ENCODE measurements around the gene ASRGL1. TPM values are rescaled to one million over a fixed set of nuclear protein-coding genes. Genes with fewer than 3 reads are reported as not detected.

ASRGL1 gene
- total RNA-seq, 1 experiment from 2014 or later: 26.6 TPM

DNA sequence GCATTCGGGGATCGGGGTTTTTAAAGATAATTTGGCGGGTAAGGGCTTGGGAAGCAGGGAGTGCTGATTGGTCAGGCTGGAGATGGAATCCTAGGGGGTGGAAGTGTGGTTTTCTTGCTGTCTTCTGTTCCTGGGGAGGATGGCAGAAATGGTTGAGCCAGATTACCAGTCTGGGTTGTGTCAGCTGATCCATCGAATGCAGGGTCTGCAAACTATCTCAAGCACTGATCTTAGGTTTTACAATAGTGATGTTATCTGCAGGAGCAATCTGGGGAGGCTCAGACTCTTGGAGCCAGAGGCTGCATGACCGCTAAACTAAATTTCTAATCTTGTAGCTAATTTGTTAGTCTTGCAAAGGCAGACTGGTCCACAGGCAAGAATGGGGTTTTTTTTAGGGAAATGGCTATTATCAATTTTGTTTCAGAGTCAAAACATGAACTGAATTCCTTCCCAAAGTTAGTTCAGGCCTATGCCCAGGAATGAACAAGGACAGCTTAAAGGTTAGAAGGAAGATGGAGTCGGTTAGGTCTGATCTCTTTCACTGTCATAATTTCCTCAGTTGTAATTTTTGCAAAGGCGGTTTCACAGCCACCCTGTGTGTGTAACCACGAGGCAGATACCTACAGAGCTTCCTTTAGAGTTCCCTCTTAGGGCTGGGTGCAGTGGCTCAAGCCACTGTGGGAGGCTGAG, 91.8 kb downstream of the ASRGL1 start:
- peaks cover 41% of the 10 kb centered on the region for H3K4me1 ChIP-seq (ENCODE audit: insufficient read depth, low read length)
- H3F3A ChIP-seq (ENCODE audit: low read length, unreplicated experiment): no peaks in the 10 kb centered on the region
- no TSS peak for BruUV-seq (replicated peaks)
- no peaks in the 10 kb centered on the region for H4K20me1 ChIP-seq (ENCODE audit: low read length)
- DNase-seq (no peak), ATAC-seq (no peak)
- no peaks in the 10 kb centered on the region for H3K27me3 ChIP-seq (ENCODE audit: low read length)
- H3K9me2 ChIP-seq (replicated peaks; ENCODE audit: low read length): no peaks in the 10 kb centered on the region
- H3K4me2 ChIP-seq (ENCODE audit: low read length): no peak overlapping the region
- intact Hi-C loops (cut with micrococcal nuclease): no loop called here
- no peak overlapping the region for H3K9ac ChIP-seq (ENCODE audit: low read length)
- no peak overlapping the region for H3K27ac ChIP-seq (ENCODE audit: low read length)
- CTCF ChIA-PET: interaction anchor here (0.6 kb wide), 1 partner anchor 10 kb away, joined by 19 read pairs; no protein-coding TSS in a partner anchor
- POLR2A ChIA-PET (ENCODE audit: unreplicated experiment): interaction anchor here (0.5 kb wide), 1 partner anchor 25 kb away, joined by 13 read pairs; no protein-coding TSS in a partner anchor
- H3K9me3 ChIP-seq (ENCODE audit: low read length): no peaks in the 10 kb centered on the region
- no peak overlapping the region for H3K4me3 ChIP-seq (ENCODE audit: low read length)
- no peaks in the 10 kb centered on the region for H3K36me3 ChIP-seq (ENCODE audit: low read depth, low read length)
- no peak overlapping the region for H2AFZ ChIP-seq (ENCODE audit: low read length)
- H3K79me2 ChIP-seq (ENCODE audit: low read length): no peaks in the 10 kb centered on the region
- TF ChIP-seq EZH2phosphoT487 (IDR thresholded peaks at IDR 0.05; ENCODE audit: borderline replicate concordance, low read length) (no peak), EZH2 (IDR thresholded peaks at IDR 0.05; ENCODE audit: low read length, unreplicated experiment) (no peak), CTCF (conservative IDR thresholded peaks at IDR 0.05; ENCODE audit: low read depth, low read length) (no peak)

DNA sequence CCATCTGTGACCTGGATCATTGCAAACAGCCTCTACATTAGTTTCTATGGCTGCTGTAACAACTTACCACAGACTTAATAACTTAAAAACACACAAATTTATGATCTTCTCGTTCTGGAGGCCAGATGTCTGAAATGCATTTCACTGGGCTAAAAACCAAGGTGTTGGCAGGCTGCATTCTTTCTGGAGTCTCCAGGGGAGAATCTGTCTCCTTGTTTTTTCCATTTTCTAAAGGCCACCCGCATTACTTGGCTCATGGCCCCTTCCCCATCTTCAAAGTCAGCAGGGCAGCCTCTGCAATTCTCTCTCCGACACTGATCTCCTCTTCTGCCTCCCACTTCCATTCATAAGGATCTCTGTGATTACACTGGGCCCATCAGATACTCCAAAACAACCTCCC, 93.2 kb downstream of the ASRGL1 start:
- Histone ChIP-seq H3K79me2 (ENCODE audit: low read length) (no peaks in the 10 kb centered on the region), H2AFZ (ENCODE audit: low read length) (no peak overlapping the region), H3K9me3 (ENCODE audit: low read length) (no peaks in the 10 kb centered on the region), H3K4me2 (ENCODE audit: low read length) (no peak overlapping the region), H3K9ac (ENCODE audit: low read length) (no peak overlapping the region), H3F3A (ENCODE audit: low read length, unreplicated experiment) (no peaks in the 10 kb centered on the region), H3K27ac (ENCODE audit: low read length) (no peak overlapping the region), H4K20me1 (ENCODE audit: low read length) (no peaks in the 10 kb centered on the region), H3K9me2 (replicated peaks; ENCODE audit: low read length) (no peaks in the 10 kb centered on the region), H3K4me3 (ENCODE audit: low read length) (no peak overlapping the region), H3K4me1 (ENCODE audit: insufficient read depth, low read length) (peaks cover 39% of the 10 kb centered on the region), H3K27me3 (ENCODE audit: low read length) (no peaks in the 10 kb centered on the region), H3K36me3 (ENCODE audit: low read depth, low read length) (no peaks in the 10 kb centered on the region)
- CTCF ChIA-PET: no interaction called here
- POLR2A ChIA-PET (ENCODE audit: unreplicated experiment): no interaction called here
- no TSS peak for BruUV-seq (replicated peaks)
- no peak for TF ChIP-seq CTCF (conservative IDR thresholded peaks at IDR 0.05; ENCODE audit: low read depth, low read length)
- TF ChIP-seq EZH2phosphoT487 (IDR thresholded peaks at IDR 0.05; ENCODE audit: borderline replicate concordance, low read length): no peak
- no peak for TF ChIP-seq EZH2 (IDR thresholded peaks at IDR 0.05; ENCODE audit: low read length, unreplicated experiment)
- DNase-seq (no peak), ATAC-seq (no peak)
- intact Hi-C loops (cut with micrococcal nuclease): no loop called here

- Histone ChIP-seq H3K4me1 (ENCODE audit: insufficient read depth, low read length) (peaks cover 31% of the 10 kb centered on the region), H3K9me3 (ENCODE audit: low read length) (no peaks in the 10 kb centered on the region), H4K20me1 (ENCODE audit: low read length) (no peaks in the 10 kb centered on the region), H3K79me2 (ENCODE audit: low read length) (no peaks in the 10 kb centered on the region), H3K4me2 (ENCODE audit: low read length) (peak overlapping the region; percentile 56), H2AFZ (ENCODE audit: low read length) (peak overlapping the region; percentile 28; the same call in 1 of the 2 replicates), H3K36me3 (ENCODE audit: low read depth, low read length) (no peaks in the 10 kb centered on the region), H3K27me3 (ENCODE audit: low read length) (no peaks in the 10 kb centered on the region), H3K9ac (ENCODE audit: low read length) (no peak overlapping the region), H3F3A (ENCODE audit: low read length, unreplicated experiment) (no peaks in the 10 kb centered on the region), H3K9me2 (replicated peaks; ENCODE audit: low read length) (no peaks in the 10 kb centered on the region), H3K27ac (ENCODE audit: low read length) (peak overlapping the region; percentile 5), H3K4me3 (ENCODE audit: low read length) (no peak overlapping the region)
- ChIA-PET POLR2A (ENCODE audit: unreplicated experiment) (no interaction called here), CTCF (no interaction called here)
- peak; percentile 37 for ATAC-seq
- intact Hi-C loops (cut with micrococcal nuclease): no loop called here
- peak; percentile 60 for DNase-seq
- no TSS peak for BruUV-seq (replicated peaks)
- TF ChIP-seq EZH2 (IDR thresholded peaks at IDR 0.05; ENCODE audit: low read length, unreplicated experiment): no peak
- no peak for TF ChIP-seq CTCF (conservative IDR thresholded peaks at IDR 0.05; ENCODE audit: low read depth, low read length)
- TF ChIP-seq EZH2phosphoT487 (IDR thresholded peaks at IDR 0.05; ENCODE audit: borderline replicate concordance, low read length): no peak
Measured at GRCh38 chr11:62431171-62431901, 94.1 kb downstream of the ASRGL1 start.

All from PC-3 (cell line).